Stimulated activated CD4-positive, alpha-beta T cell treated with anti-CD3 and anti-CD28 coated beads, Interleukin-12 subunit alpha, Interleukin-12 subunit beta, amount 100 ng/mL, for 48 hours (primary cell): ENCODE measurements around the gene POFUT1.
A peak's percentile ranks its signal among the peaks of the same experiment; 100 is the strongest.
"Not testable (repeated sequence)": the region's sequence is repeated elsewhere in the genome, so short reads cannot be mapped to it uniquely, and the experiment has no call there.

Experiments
- DNase-seq, 3 donors: peaks; one replicate each; pipeline ENCODE4 v3.0.0-alpha.2; 2020; ENCODE audit warnings: low read depth in 2 of 3, low spot score in 1 of 3

POFUT1 gene

GRCh38 chr20:32232326-32232886 is 24.7 kb downstream of the POFUT1 start:
- DNase-seq = no peak

- DNase-seq = no peak
These were observed 25.6 kb downstream of the POFUT1 start for GRCh38 chr20:32233286-32233685.

GRCh38 chr20:32234135-32234808 is 26.6 kb downstream of the POFUT1 start:
- DNase-seq = no peak

- no peak for DNase-seq
These were observed 27.8 kb downstream of the POFUT1 start for GRCh38 chr20:32235331-32236047.

GRCh38 chr20:32236048-32236533 is 28.4 kb downstream of the POFUT1 start:
- no peak for DNase-seq

- DNase-seq = no peak
These were observed 29.1 kb downstream of the POFUT1 start for GRCh38 chr20:32236819-32237218.

GRCh38 chr20:32237419-32237818 is 29.7 kb downstream of the POFUT1 start:
- DNase-seq = no peak

GRCh38 chr20:32238483-32239425 is 31.1 kb downstream of the POFUT1 start:
- no peak for DNase-seq

- DNase-seq = no peak
These were observed 32.5 kb downstream of the POFUT1 start for GRCh38 chr20:32240205-32240604.

- no peak for DNase-seq
These were observed 34.1 kb downstream of the POFUT1 start for GRCh38 chr20:32241807-32242206.

- DNase-seq = no peak
These were observed 36.6 kb downstream of the POFUT1 start for GRCh38 chr20:32244150-32244823.

GRCh38 chr20:32244959-32245358 is 37.3 kb downstream of the POFUT1 start:
- no peak for DNase-seq

DNA sequence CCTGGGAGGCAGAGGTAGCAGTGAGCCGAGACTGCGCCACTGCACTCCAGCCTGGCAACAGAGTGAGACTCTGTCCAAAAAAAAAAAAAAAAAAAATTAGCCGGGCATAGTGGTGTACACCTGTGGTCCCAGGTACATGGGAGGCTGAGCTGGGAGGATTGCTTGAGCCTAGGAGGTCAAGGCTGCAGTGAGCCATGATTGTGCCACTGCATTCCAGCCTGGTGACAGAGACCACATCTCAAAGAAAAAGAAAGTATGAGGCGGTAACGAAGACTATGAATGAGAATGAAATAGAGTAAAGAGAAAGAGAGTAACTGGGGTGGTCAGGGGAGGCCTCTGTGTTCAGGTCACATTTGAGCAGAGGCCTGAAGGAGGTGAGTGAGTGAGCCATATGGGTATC is 38.5 kb downstream of the POFUT1 start:
- not testable (repeated sequence) for DNase-seq

- DNase-seq = no peak
These were observed 40.4 kb downstream of the POFUT1 start for GRCh38 chr20:32248043-32248442.

- DNase-seq = peak in 1 of 3 donors; percentile 42
These were observed 41.5 kb downstream of the POFUT1 start for GRCh38 chr20:32249030-32249738.

DNA sequence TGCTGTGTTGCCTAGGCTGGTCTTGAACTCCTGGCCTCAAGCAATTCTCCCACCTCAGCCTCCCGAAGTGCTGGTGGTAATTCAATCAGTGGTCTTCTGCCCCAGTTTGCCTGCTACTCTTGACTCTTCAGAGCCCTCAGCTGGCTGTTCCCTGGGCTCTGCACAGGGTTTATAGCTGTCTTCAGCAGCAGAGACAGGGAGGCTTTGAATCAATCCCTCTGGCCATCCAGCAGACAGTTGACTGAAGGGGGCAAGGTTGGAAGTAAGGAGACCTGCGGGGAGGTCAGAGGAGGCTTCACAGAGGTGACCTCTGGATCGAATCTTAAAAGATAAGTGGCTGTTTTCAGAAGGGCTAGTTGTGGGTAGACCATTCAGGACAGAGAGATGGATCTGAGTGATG is 43.8 kb downstream of the POFUT1 start:
- DNase-seq = no peak

DNA sequence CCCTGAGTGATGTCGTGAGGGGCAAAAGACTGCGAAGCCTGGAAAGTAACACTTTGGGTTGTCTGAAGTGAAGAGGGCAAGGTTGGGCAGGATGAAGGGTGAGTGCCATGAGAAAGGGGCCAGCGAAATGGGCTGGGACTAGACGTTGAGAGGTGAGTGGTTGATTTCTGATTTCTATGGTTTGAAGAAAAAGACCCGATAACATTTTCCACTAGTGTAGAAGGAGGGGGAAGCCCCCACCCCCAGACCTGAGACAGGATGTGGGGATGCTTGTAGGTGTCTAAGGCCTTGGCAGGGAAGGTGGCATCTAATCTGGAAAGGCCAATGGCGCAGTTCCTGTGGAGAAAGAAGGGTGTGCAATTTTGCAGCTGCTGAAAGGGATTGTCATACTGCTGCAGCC is 44.5 kb downstream of the POFUT1 start:
- DNase-seq = peak; percentile 84 to 86 (median 85)

DNA sequence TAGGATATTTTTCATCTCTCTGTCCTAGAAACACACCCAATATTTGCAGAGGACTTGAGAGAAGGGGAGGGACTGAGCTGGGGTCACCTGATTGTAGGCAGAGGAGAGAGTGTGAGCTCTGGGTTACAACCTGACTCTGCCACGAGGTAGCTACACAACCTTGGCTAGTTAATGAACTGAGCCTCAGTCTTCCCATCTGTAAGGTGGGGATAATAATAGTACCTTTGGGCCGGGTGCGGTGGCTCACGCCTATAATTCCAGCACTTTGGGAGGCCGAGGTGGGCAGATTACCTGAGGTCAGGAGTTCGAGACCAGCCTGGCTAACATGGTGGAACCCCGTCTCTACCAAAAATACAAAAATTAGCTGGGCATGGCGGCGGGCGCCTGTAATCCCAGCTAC is 53.3 kb downstream of the POFUT1 start:
- DNase-seq = not testable (repeated sequence)

DNA sequence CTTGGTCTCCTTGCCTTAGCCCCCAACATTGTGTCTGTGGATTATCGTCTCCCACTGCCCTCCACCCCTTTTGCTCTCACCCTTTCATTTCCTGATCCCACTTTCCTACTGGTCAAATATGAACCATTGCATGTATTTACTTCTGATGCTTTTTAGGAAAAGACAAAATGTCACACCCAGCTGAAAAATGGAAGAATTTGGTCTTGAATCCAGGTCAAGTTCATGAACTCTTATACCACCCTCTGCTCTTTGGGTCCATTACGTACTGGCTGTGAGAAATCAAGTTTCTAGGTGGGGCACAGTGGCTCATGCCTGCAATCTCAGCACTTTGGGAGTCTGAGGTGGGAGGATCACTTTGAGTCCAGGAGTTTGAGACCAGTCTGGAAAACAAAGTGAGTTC is 54.0 kb downstream of the POFUT1 start:
- DNase-seq = no peak

GRCh38 chr20:32263398-32263954 is 55.8 kb downstream of the POFUT1 start:
- no peak for DNase-seq
